Ovary (tissue), 9 donors: ENCODE data around the gene LZIC. TPM values are rescaled to one million over a fixed set of nuclear protein-coding genes. Genes with fewer than 3 reads are reported as not detected.
A peak's percentile ranks its signal among the peaks of the same experiment; 100 is the strongest.

Experiments used
- DNase-seq, 5 donors: peaks; one replicate each; pipeline ENCODE4 v3.0.0-alpha.2; 2019 to 2020
- H3K27ac ChIP-seq, 2 donors: fragments of 200-600 bp; one replicate each; pipeline versions ENCODE4 v1.5.1 to v1.8.0; 2019 to 2022
- H3K27me3 ChIP-seq: fragments of 200-600 bp; one replicate; pipeline ENCODE4 v1.8.0; 2022
- H3K36me3 ChIP-seq: fragments of 200-600 bp; sonication (generic); one replicate; pipeline ENCODE4 v1.5.1; 2019
- H3K4me1 ChIP-seq: one replicate; pipeline ENCODE4 v1.8.1; 2013; ENCODE audit warnings: mild to moderate bottlenecking, moderate library complexity; ENCODE audit not compliant: insufficient read depth
- H3K4me3 ChIP-seq: fragments of 200-600 bp; sonication (generic); one replicate; pipeline ENCODE4 v1.5.1; 2017
- H3K9me3 ChIP-seq, 2 donors: fragments of 200-600 bp in 1 of 2; sonication (generic) in 1 of 2; one replicate each; pipeline versions ENCODE4 v1.5.1 to v1.8.1; 2013 to 2019; ENCODE audit warnings: mild to moderate bottlenecking in 1 of 2, moderate library complexity in 1 of 2
- CTCF ChIP-seq, 3 donors: fragments of 450-650 bp in 2 of 3; fragments of 200-600 bp in 1 of 3; IDR thresholded peaks; one replicate each; pipeline versions ENCODE4 v1.5.1 to v1.8.0; 2016 to 2022; ENCODE audit warnings: antibody characterized with exemption in 3 of 3, mild to moderate bottlenecking in 1 of 3
- EP300 ChIP-seq: sonication (generic); formaldehyde crosslinking; IDR thresholded peaks from one replicate; pipeline ENCODE4 v1.6.1; 2017; ENCODE audit warnings: antibody characterized with exemption
- POLR2A ChIP-seq: fragments of 450-650 bp; IDR thresholded peaks from one replicate; pipeline ENCODE4 v1.6.1; 2017; ENCODE audit warnings: antibody characterized with exemption, mild to moderate bottlenecking, moderate library complexity
- WGBS, 3 donors: extraction: QIAGEN DNeasy Blood & Tissue Kit in 1 of 3; methylation state at CpG; one replicate each; pipeline versions ENCODE4 v1.1.5 to v1.1.7; 2013 to 2017; 5-methylcytosine and 5-hydroxymethylcytosine counted together
- intact Hi-C, 4 donors: fragments of 100-400 bp; cut with DNase I; formaldehyde crosslinking; loops; one replicate each; pipeline versions ENCODE4 v1.11.0 to v1.15.1; 2022 to 2023
- polyA plus RNA-seq, 2 donors: library from polyadenylated mRNA; stranded (reverse); fragments of 200-250 nt in 1 of 2; fragments of 350-450 nt in 1 of 2; fragmentation: Illumina TruSeq in 1 of 2; extraction: RNeasy Lipid Tissue Mini Kit (QIAGEN cat#74804) in 1 of 2; gene quantifications; one replicate each; pipeline ENCODE4 v1.2.3, GENCODE V29; 2013 to 2014
- total RNA-seq, 7 donors: library from RNA; depleted of rRNA in 2 of 7; stranded (reverse); fragments of >200 nt in 2 of 7; fragmentation: NEBNext Ultra II Directional in 3 of 7; extraction: Animal tissue kit (Norgen Biotek cat#: 25700) in 3 of 7; gene quantifications; one replicate each; pipeline versions ENCODE4 v1.1.0 to v1.2.4, GENCODE V29; 2016 to 2023
- donor health status: DM: no; HTN: no; CAD: no; lungs with moderate emphysema.
- donor health status: DM: no; HTN: no; CAD: no.
- donor health status: Bipolar disorder and iron deficiency.
- donor health status: DM: yes; HTN: yes; CAD: no.
- donor health status: DM: no; HTN: no; CAD: no.
- donor health status: DM: yes; HTN: yes; CAD: no.

The LZIC gene
- total and polyA plus RNA-seq, 9 donors, result 21.2 to 61.3 (median 40.2) TPM

- Histone ChIP-seq H3K4me1 (no peaks in the 10 kb centered on the region), H3K9me3 (no peaks in the 10 kb centered on the region), H3K27me3 (no peaks in the 10 kb centered on the region), H3K4me3 (no peak overlapping the region), H3K27ac (no peak overlapping the region), H3K36me3 (no peaks in the 10 kb centered on the region)
- WGBS, 3 donors, result 82 to 86% (median 86%) methylated on average over 8 of the region's 8 CpGs
- no peak for DNase-seq
- intact Hi-C loops, result no loop called here
- TF ChIP-seq CTCF (IDR thresholded peaks at IDR 0.05) (no peak), EP300 (no peak), POLR2A (no peak)
These were observed 14.5 kb upstream of the LZIC start for GRCh38 chr1:9957726-9958125.

- Histone ChIP-seq H3K9me3 (no peaks in the 10 kb centered on the region), H3K4me3 (no peak overlapping the region), H3K27me3 (no peaks in the 10 kb centered on the region), H3K36me3 (no peaks in the 10 kb centered on the region), H3K4me1 (peaks cover 7% of the 10 kb centered on the region), H3K27ac (no peak overlapping the region)
- DNase-seq, result no peak
- 95 to 96% (median 96%) methylated on average over 2 of the region's 2 CpGs for WGBS, 3 donors
- intact Hi-C loops, result loop anchor here in 1 of 4 donors (10.0 kb wide), 1 partner anchor 88 kb away; the partner anchor contains the start of gene UBE4B
- TF ChIP-seq CTCF (IDR thresholded peaks at IDR 0.05), result no peak
- TF ChIP-seq EP300, result no peak
- TF ChIP-seq POLR2A, result no peak
These were observed 3.1 kb upstream of the LZIC start for GRCh38 chr1:9946315-9946714.

GRCh38 chr1:9942399-9942938, 722 bp downstream of the LZIC start:
- 0 to 1% (median 0%) methylated on average over 14 of the region's 14 CpGs for WGBS, 3 donors
- Histone ChIP-seq H3K36me3 (no peaks in the 10 kb centered on the region), H3K9me3 (no peaks in the 10 kb centered on the region), H3K4me3 (peak overlapping the region; percentile 73), H3K27ac (peak overlapping the region in 1 of 2 donors; percentile 67), H3K4me1 (peaks cover 5% of the 10 kb centered on the region), H3K27me3 (no peaks in the 10 kb centered on the region)
- intact Hi-C loops, result loop anchor here in 2 of 4 donors (5.0 to 10.0 kb wide), 3 partner anchors 65 to 92 kb away; partner anchors contain the start of gene UBE4B (in 1 of the 2)
- TF ChIP-seq CTCF (IDR thresholded peaks at IDR 0.05) (no peak), POLR2A (no peak), EP300 (no peak)
- DNase-seq, result no peak

GRCh38 chr1:9929431-9930385, 13.5 kb downstream of the LZIC start:
- TF ChIP-seq CTCF (IDR thresholded peaks at IDR 0.05), result no peak
- TF ChIP-seq POLR2A, result no peak
- TF ChIP-seq EP300, result no peak
- WGBS, 3 donors, result 79 to 83% (median 79%) methylated on average over 15 of the region's 15 CpGs
- H3K27me3 ChIP-seq, result no peaks in the 10 kb centered on the region
- intact Hi-C loops, result no loop called here
- H3K27ac ChIP-seq, result no peak overlapping the region
- H3K36me3 ChIP-seq, result no peaks in the 10 kb centered on the region
- H3K4me1 ChIP-seq, result no peaks in the 10 kb centered on the region
- DNase-seq, result no peak
- H3K9me3 ChIP-seq, result no peaks in the 10 kb centered on the region
- no peak overlapping the region for H3K4me3 ChIP-seq
